ENCODE data around the gene GSE1. TPM values are rescaled to one million over a fixed set of nuclear protein-coding genes. Genes with fewer than 3 reads are reported as not detected.

The GSE1 gene
- total RNA-seq, 1 experiment from 2014 or later = 1.9 TPM

DNA sequence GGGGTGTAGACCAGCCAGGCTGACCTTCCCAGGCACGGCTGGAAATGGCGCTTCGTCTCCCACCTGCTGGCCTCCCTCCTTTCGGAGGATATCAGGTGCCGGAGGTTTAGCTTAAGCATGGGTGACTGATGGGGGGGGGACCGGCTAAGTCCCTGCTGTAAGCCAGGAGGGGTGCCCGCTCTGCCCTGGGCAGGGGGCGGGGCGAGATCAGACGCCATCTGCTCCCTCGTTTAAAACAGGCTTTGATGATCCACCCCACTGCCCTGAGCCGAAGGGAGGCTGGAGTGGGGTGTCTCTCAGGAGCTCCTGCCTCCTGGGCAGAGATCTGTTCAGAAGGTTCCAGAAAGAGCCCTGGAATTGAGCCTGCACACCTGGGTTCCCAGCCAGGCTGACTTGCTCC lies 111.8 kb downstream of the GSE1 start:
- DNase-seq = no peak
- Histone ChIP-seq H4K20me1 (ENCODE audit: insufficient read depth, low read depth, low read length) (peaks cover 24% of the 10 kb centered on the region; the same call in 1 of the 2 replicates), H3K27me3 (ENCODE audit: low read length) (no peaks in the 10 kb centered on the region), H3K9me2 (replicated peaks; ENCODE audit: insufficient read depth, low read length) (no peaks in the 10 kb centered on the region), H3K9ac (ENCODE audit: low read length) (no peak overlapping the region), H3K79me2 (ENCODE audit: low read length) (no peaks in the 10 kb centered on the region), H2AFZ (ENCODE audit: low read length) (no peak overlapping the region), H3K4me2 (ENCODE audit: low read depth, low read length, poor library complexity, severe bottlenecking) (no peak overlapping the region), H3K36me3 (ENCODE audit: insufficient read depth, low read length) (no peaks in the 10 kb centered on the region), H3K27ac (ENCODE audit: low read length) (no peak overlapping the region), H3K4me3 (ENCODE audit: low read length) (no peak overlapping the region), H3K4me1 (ENCODE audit: low read length) (no peaks in the 10 kb centered on the region), H3K9me3 (ENCODE audit: low read length) (no peaks in the 10 kb centered on the region)

Small RNA genes within 50 kb of the gene (small RNA-seq; reads per million reads assigned to genes)
- gene RN7SL381P = not detected

Other genes starting within 250 kb of the GSE1 start
- gene GINS2, start 75.6 kb downstream of the GSE1 start, total RNA-seq (2014; rRNA removed; shearing (Covaris generic); ENCODE audit: low replicate concordance) = 10.4 and 14.2 TPM in 2 replicates
- 13.3 and 24.5 TPM in 2 replicates for gene C16orf74, start 137.8 kb downstream of the GSE1 start, total RNA-seq (2014; rRNA removed; shearing (Covaris generic); ENCODE audit: low replicate concordance)
- gene EMC8, start 186.2 kb downstream of the GSE1 start, total RNA-seq (2014; rRNA removed; shearing (Covaris generic); ENCODE audit: low replicate concordance) = 24.2 and 76.8 TPM in 2 replicates
- 417 and 584 TPM in 2 replicates for gene COX4I1, start 186.4 kb downstream of the GSE1 start, total RNA-seq (2014; rRNA removed; shearing (Covaris generic); ENCODE audit: low replicate concordance)

Data from Karpas-422 (cell line).